PC-9 (cell line): ENCODE results near the gene XBP1. TPM values are rescaled to one million over a fixed set of nuclear protein-coding genes. Genes with fewer than 3 reads are reported as not detected.

Source experiments
- BruUV-seq: library from RNA; stranded (reverse); fragments of 400-500 nt; replicated peaks from 2 replicates; lab custom pipeline; 2021; lab: Mats Ljungman, UMichigan
- CTCF ChIA-PET: fragments of 300-600 bp; sonication (Branson Sonifier 250); formaldehyde crosslinking; loops from one replicate; lab custom pipeline; 2022; ENCODE audit warnings: antibody characterized with exemption; lab: Charles Lee
- POLR2A ChIA-PET: fragments of 300-600 bp; sonication (Branson Sonifier 250); formaldehyde crosslinking; loops from one replicate; lab custom pipeline; 2022; ENCODE audit warnings: antibody characterized with exemption; ENCODE audit not compliant: unreplicated experiment; lab: Charles Lee
- DNase-seq, 2 experiments: peaks; one replicate each; pipeline versions ENCODE4 v3.0.0 to v3.0.0-alpha.2; 2015 to 2022; ENCODE audit warnings: mixed read lengths in 1 of 2
- H2AFZ ChIP-seq: fragments of 200-600 bp; sonication (generic); 2 replicates; pipeline ENCODE4 v1.8.1; 2017; ENCODE audit warnings: antibody characterized with exemption
- H3F3A ChIP-seq: fragments of 200-600 bp; sonication (generic); 2 replicates; pipeline ENCODE4 v1.8.1; 2017; ENCODE audit warnings: antibody characterized with exemption, mild to moderate bottlenecking, low read depth; ENCODE audit not compliant: insufficient read depth
- H3K27ac ChIP-seq: fragments of 200-600 bp; sonication (generic); 2 replicates; pipeline ENCODE4 v1.6.1; 2016; ENCODE audit warnings: mixed run types
- H3K27me3 ChIP-seq: fragments of 200-600 bp; sonication (generic); 2 replicates; pipeline ENCODE4 v1.6.1; 2016; ENCODE audit warnings: low read depth, mixed run types; ENCODE audit not compliant: insufficient read depth
- H3K36me3 ChIP-seq: fragments of 200-600 bp; sonication (generic); 2 replicates; pipeline ENCODE4 v1.6.1; 2016; ENCODE audit warnings: low read depth, mixed run types
- H3K4me1 ChIP-seq: fragments of 200-600 bp; sonication (generic); replicated peaks from 2 replicates; pipeline ENCODE4 v1.6.1; 2016; ENCODE audit warnings: mixed run types; ENCODE audit not compliant: insufficient read depth
- H3K4me2 ChIP-seq: fragments of 200-600 bp; sonication (generic); 2 replicates; pipeline ENCODE4 v1.6.1; 2017; ENCODE audit warnings: mixed run types
- H3K4me3 ChIP-seq: fragments of 200-600 bp; sonication (generic); 2 replicates; pipeline ENCODE4 v1.6.1; 2016; ENCODE audit warnings: mixed run types
- H3K79me2 ChIP-seq: fragments of 200-600 bp; sonication (generic); 2 replicates; pipeline ENCODE4 v1.6.1; 2017; ENCODE audit warnings: low read depth, mixed run types
- H3K9me2 ChIP-seq: fragments of 200-600 bp; sonication (generic); 2 replicates; pipeline ENCODE4 v1.8.1; 2017; ENCODE audit warnings: mild to moderate bottlenecking; ENCODE audit not compliant: insufficient read depth
- H3K9me3 ChIP-seq: fragments of 200-600 bp; sonication (generic); 2 replicates; pipeline ENCODE4 v1.8.1; 2016; ENCODE audit warnings: low read depth; ENCODE audit not compliant: insufficient read depth
- H4K20me1 ChIP-seq: fragments of 200-600 bp; sonication (generic); 2 replicates; pipeline ENCODE4 v1.8.1; 2017; ENCODE audit not compliant: insufficient read depth
- EZH2 ChIP-seq: fragments of 200-600 bp; sonication (generic); IDR thresholded peaks from 2 replicates; pipeline ENCODE4 v1.8.0; 2017; ENCODE audit warnings: antibody characterized with exemption, low read depth
- intact Hi-C: fragments of 100-400 bp; cut with micrococcal nuclease; formaldehyde crosslinking; loops from one replicate; pipeline ENCODE4 v1.10.0; 2022; ENCODE audit not compliant: unreplicated experiment
- total RNA-seq: library from RNA; stranded (reverse); gene quantifications from 2 replicates; pipeline ENCODE4 v1.2.3, GENCODE V29; 2021
- TF ChIP-seq, protein P1 (sequence below): fragments of 200-600 bp; sonication (generic); conservative IDR thresholded peaks from 2 replicates; pipeline ENCODE4 v1.6.1; 2017; ENCODE audit warnings: mixed run types, antibody characterized with exemption, mild to moderate bottlenecking, moderate library complexity

Gene XBP1
- total RNA-seq, 1 experiment from 2014 or later: 35.2 TPM

DNA sequence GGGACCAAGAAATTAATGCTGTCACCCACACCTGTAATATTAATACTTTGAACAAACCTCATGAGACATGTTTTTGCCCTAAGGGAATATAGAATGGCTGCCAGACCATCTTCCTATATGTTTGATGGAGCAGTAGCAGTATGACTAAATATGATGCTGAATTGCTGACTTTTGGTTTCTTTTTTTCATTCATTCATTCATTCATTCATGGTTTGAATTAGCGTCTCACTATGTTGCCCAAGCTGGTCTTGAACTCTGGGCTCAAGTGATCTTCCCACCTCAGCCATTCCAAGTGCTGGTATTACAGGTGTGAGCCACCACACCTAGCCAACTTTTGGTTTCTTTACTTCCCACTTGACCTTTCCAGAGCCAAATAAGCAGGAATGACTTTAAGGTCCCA lies 20.1 kb downstream of the XBP1 start:
- no peaks in the 10 kb centered on the region for H3K9me2 ChIP-seq
- DNase-seq: no peak
- H3K9me3 ChIP-seq: no peaks in the 10 kb centered on the region
- H3K4me3 ChIP-seq: no peak overlapping the region
- POLR2A ChIA-PET: no interaction called here
- H3K36me3 ChIP-seq: peaks cover 19% of the 10 kb centered on the region
- CTCF ChIA-PET: no interaction called here
- H2AFZ ChIP-seq: no peak overlapping the region
- no peak overlapping the region for H3K27ac ChIP-seq
- no peak for TF ChIP-seq EZH2
- TF ChIP-seq, protein P1, sequence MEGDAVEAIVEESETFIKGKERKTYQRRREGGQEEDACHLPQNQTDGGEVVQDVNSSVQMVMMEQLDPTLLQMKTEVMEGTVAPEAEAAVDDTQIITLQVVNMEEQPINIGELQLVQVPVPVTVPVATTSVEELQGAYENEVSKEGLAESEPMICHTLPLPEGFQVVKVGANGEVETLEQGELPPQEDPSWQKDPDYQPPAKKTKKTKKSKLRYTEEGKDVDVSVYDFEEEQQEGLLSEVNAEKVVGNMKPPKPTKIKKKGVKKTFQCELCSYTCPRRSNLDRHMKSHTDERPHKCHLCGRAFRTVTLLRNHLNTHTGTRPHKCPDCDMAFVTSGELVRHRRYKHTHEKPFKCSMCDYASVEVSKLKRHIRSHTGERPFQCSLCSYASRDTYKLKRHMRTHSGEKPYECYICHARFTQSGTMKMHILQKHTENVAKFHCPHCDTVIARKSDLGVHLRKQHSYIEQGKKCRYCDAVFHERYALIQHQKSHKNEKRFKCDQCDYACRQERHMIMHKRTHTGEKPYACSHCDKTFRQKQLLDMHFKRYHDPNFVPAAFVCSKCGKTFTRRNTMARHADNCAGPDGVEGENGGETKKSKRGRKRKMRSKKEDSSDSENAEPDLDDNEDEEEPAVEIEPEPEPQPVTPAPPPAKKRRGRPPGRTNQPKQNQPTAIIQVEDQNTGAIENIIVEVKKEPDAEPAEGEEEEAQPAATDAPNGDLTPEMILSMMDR: no peak
- no peaks in the 10 kb centered on the region for H3K27me3 ChIP-seq
- H3F3A ChIP-seq: no peaks in the 10 kb centered on the region; the same call in 1 of the 2 replicates
- intact Hi-C loops: no loop called here
- BruUV-seq: no TSS peak
- no peak overlapping the region for H3K4me2 ChIP-seq
- H3K79me2 ChIP-seq: peaks cover 27% of the 10 kb centered on the region
- H3K4me1 ChIP-seq: no peaks in the 10 kb centered on the region
- no peaks in the 10 kb centered on the region for H4K20me1 ChIP-seq

GRCh38 chr22:28779833-28780232 lies 20.5 kb downstream of the XBP1 start:
- ChIA-PET POLR2A (no interaction called here), CTCF (interaction anchor here (0.6 kb wide), 1 partner anchor 710 kb away, joined by 6 read pairs; no protein-coding TSS in a partner anchor)
- Histone ChIP-seq H3K4me1 (no peaks in the 10 kb centered on the region), H3K79me2 (peaks cover 32% of the 10 kb centered on the region), H4K20me1 (no peaks in the 10 kb centered on the region), H3K27me3 (no peaks in the 10 kb centered on the region), H2AFZ (no peak overlapping the region), H3K9me2 (no peaks in the 10 kb centered on the region), H3K4me2 (no peak overlapping the region), H3K27ac (no peak overlapping the region), H3K36me3 (peaks cover 21% of the 10 kb centered on the region), H3K9me3 (no peaks in the 10 kb centered on the region), H3F3A (no peaks in the 10 kb centered on the region; the same call in 1 of the 2 replicates), H3K4me3 (no peak overlapping the region)
- intact Hi-C loops: no loop called here
- no peak for DNase-seq
- TF ChIP-seq EZH2: no peak
- TF ChIP-seq, protein P1: no peak
- no TSS peak for BruUV-seq

GRCh38 chr22:28774378-28774777 lies 26.0 kb downstream of the XBP1 start:
- H3K4me1 ChIP-seq: 0 out of 2 replicates have a peak, but pooled peaks cover 8% of the 10 kb centered on the region
- H3K79me2 ChIP-seq: peaks cover 50% of the 10 kb centered on the region
- H3F3A ChIP-seq: no peaks in the 10 kb centered on the region
- BruUV-seq: no TSS peak
- no peaks in the 10 kb centered on the region for H4K20me1 ChIP-seq
- H3K9me3 ChIP-seq: no peaks in the 10 kb centered on the region
- TF ChIP-seq, protein P1: no peak
- no peak for TF ChIP-seq EZH2
- no peaks in the 10 kb centered on the region for H3K27me3 ChIP-seq
- no peaks in the 10 kb centered on the region for H3K9me2 ChIP-seq
- 0 out of 2 replicates have a peak overlapping the region, but pooled peaks have one; percentile 7 for H3K4me2 ChIP-seq
- H2AFZ ChIP-seq: no peak overlapping the region
- no peak overlapping the region; the same call in 1 of the 2 replicates for H3K4me3 ChIP-seq
- ChIA-PET POLR2A (no interaction called here), CTCF (interaction anchor here (0.7 kb wide), 1 partner anchor 16 kb away, joined by 3 read pairs; no protein-coding TSS in a partner anchor)
- no peak overlapping the region for H3K27ac ChIP-seq
- no peak for DNase-seq
- peaks cover 10% of the 10 kb centered on the region; the same call in 1 of the 2 replicates for H3K36me3 ChIP-seq
- intact Hi-C loops: no loop called here
